Measurements from ENCODE around the gene EPHA6.
"Not testable (repeated sequence)": the region's sequence is repeated elsewhere in the genome, so short reads cannot be mapped to it uniquely, and the experiment has no call there.

EPHA6 gene

DNA sequence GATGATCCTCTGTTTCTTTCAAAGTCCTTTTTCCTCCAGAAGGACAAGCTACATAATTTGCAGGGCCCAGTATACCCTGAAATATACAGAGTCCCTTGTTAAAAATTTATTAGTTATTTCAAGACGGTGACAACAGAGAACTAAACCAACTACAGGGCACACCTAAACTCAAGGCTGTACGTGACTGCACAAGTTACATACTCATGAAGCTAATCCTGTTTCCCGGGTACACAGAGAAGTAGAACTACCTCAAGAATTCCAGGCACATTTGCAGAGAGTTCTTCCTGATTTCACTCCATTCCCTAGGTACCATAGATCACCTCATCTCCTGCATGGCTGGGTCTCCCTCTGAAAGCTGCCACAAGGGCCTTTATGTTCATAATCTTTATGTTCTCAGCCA lies 670.8 kb downstream of the EPHA6 start:
- no peak for DNase-seq

DNA sequence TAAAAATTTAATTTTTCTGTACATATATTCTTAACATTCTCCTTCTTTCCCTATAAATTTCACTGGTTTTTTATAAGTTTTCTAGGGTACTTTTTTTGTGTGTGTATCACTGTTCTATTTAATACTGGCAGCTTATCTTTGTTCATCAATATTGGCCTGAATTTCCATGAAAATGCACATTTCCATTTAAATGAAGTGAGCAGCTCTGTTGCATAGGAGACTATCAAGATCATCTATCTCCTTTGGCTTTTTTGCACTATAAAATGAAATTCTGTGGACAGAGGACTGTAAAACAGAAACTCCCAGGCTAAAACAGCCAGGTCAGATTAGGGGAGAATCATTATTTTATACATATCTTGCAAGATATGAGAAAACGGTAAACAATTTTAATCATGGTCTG lies 673.2 kb downstream of the EPHA6 start:
- no peak for DNase-seq

GRCh38 chr3:97488741-97489140 lies 674.3 kb downstream of the EPHA6 start:
- DNase-seq: no peak

DNA sequence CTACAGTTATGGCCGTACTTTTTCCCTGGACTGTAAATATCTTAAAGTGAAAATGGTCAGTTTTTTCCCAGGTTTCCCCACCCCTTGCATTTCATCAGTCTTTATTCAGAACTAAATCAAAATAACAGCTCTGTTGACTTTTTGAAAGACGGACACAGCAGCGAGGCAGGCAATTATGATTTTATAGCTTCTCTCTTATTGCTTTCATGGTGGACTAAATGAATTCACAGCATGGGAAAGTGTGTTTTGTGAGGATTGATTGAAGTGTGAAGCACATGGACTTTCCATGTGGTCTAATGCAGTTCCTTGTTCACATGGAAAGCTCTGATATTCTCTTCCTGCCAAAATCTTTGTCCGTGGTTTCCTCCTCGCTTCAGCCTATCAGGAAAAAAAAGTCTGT lies 681.5 kb downstream of the EPHA6 start:
- DNase-seq: no peak

DNA sequence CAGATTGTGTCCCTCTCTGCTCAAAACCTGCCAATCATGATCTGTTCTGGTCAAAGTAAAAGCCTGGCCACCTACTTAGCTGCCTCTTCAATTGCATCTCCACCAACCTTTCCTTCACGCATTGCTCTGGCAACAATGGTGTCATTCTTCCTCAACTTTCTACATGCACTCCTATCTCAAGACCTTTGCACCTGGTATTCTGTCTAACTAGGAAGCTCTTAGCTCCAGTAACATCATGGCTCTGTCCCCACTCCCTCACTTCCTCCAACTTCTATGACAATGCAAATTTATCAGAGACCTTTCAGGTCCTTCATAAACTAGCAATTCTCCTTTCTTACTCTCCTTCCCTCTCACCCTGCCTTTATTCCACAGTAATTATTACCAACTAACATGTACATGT lies 682.7 kb downstream of the EPHA6 start:
- DNase-seq: no peak

- DNase-seq: no peak
These were observed 690.1 kb downstream of the EPHA6 start for GRCh38 chr3:97504463-97504862.

GRCh38 chr3:97510795-97511194 lies 696.4 kb downstream of the EPHA6 start:
- DNase-seq: no peak

GRCh38 chr3:97515076-97515475 lies 700.7 kb downstream of the EPHA6 start:
- no peak for DNase-seq

- DNase-seq: no peak
These were observed 716.3 kb downstream of the EPHA6 start for GRCh38 chr3:97530691-97531090.

- DNase-seq: not testable (repeated sequence)
These were observed 733.2 kb downstream of the EPHA6 start for GRCh38 chr3:97547573-97547972.

DNA sequence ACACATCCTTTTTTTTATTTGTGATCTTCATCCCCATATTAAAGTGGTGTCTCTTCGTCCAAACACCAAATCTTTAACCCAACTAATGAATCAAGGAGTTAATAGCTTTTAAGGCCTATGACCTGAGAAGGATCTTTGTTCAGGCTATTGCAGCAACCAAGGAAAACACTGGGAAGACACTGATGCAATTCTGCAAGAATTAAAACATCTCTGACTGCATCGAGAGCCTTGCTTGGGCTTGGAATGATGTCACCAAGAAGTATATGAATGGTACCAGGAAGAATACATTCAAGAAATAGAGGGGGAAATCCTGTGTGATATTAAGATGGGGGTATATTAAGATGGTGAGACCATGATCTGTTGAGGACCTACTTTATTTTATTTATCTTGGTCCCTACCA lies 736.0 kb downstream of the EPHA6 start:
- no peak for DNase-seq

GRCh38 chr3:97552186-97552585 lies 737.8 kb downstream of the EPHA6 start:
- DNase-seq: no peak

GRCh38 chr3:97575742-97576141 lies 761.3 kb downstream of the EPHA6 start:
- no peak for DNase-seq

DNA sequence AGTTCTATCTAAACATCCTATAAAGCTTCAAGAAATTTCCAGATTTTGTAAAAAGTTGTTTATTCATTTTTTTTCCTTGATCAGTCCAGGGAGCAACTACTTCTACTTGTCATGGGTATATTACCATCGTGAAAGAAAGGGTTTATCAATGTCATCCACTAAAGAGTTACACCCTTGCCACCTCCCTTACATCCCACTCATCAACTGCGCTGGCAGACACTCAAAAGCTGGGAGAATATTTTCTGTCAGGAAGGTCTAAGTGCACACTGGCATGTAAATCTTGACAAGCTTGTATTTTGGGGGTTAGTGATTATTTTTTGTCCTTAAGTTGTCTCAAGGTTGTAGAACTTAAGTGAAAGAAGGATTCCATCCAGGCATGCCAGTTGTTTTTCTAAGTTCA lies 761.8 kb downstream of the EPHA6 start:
- DNase-seq: no peak

- no peak for DNase-seq
These were observed 765.0 kb downstream of the EPHA6 start for GRCh38 chr3:97579365-97579764.

GRCh38 chr3:97610626-97611025 lies 796.2 kb downstream of the EPHA6 start:
- no peak for DNase-seq

DNA sequence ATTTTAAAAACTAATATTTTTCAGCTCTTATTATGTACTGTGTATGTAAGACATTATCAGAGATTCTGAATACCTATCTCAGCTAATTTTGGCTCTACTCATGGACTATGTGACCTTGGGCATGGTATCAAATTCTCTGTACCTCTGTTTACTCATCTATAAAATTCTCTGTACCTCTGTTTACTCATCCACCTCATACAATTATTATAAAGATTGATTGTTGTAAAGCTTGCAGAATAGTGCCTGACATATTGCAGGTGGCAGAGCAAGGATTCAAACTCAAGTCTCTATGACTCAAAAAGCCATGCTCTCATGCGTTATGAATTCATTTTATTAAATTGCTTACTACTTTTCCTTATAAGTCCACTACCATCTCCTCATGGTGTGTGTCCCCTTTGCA lies 798.2 kb downstream of the EPHA6 start:
- no peak for DNase-seq

- no peak for DNase-seq
These were observed 798.7 kb downstream of the EPHA6 start for GRCh38 chr3:97613139-97613538.

- DNase-seq: not testable (repeated sequence)
These were observed 806.1 kb downstream of the EPHA6 start for GRCh38 chr3:97620514-97620913.

DNA sequence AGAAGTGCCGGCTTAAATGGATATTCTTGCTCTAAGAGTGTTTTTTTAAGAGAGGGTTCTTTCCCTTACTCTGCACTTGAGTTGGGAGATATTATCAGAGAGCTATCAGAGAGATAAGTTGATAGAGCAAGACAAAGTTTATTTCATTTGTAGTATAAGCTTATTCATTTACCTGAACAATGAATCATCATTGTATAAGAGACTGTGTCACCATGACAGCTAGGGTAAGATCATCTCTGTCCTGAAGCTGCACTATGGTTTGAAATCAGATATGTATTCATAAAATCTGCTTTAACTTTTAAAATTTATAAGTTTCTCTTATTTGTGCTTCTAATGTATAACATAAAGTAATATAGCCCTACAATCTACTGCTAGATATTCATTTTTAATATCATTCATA lies 822.1 kb downstream of the EPHA6 start:
- no peak for DNase-seq

DNA sequence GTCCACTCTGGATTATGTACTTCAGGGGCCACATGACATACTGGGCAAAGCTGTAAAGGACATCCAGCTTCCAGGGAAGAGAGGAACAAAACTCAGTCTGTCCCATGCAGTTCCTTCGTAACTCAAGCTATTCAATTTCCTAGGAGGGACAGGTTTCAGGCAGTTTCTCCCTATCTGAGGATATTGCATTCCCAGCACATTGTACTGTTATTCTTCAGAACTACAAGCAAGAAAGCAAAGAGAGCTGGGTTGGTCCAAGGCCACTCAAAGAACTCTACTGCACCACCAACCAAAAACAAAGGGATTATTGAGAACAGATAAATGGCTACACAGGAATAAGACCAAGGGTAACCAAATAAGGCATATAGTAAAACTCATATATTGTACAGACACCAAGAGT lies 832.5 kb downstream of the EPHA6 start:
- DNase-seq: no peak

DNA sequence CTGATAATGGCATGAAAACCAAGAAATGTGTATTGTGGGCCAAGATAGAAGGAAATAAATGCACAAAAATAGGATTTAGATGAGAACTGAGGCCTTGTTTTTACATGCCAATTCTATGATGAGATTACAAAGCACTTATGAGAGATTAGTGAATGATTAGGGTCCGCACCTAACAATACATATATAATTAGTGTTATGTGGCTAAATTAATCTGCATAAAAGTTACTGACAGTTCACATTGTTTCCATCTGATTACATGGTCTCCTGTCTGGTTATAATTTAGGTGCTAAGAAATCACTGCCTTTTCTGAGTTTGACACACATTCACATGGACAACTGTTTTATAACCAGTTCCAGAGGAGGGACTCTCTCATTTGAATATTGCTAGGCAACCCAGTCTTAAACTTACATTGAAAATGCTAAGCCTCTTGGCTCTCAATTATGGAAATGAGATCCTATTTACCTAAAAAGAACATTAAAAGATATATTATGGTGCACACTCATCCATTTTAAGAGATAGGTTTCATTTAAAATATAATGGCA lies 833.1 kb downstream of the EPHA6 start:
- DNase-seq: no peak

DNA sequence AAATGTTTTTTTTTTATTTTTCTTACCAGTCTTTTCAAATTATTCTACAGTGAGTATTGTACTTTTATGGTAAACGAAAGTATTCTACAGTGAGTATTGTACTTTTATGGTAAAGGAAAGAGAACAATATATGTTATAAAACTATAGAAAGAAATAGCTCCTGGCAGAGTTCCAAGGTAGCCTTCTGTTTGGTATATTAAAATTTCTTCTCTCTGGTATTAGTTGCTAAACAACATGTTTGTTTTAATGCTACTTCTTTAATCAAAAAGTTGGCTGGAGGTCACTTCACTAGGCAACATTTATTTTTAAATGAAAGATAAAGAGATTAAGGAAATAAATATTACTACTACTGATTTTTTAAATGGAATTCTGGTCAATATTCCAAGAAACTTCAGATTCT lies 841.6 kb downstream of the EPHA6 start:
- DNase-seq: no peak

GRCh38 chr3:97656638-97657037 lies 842.2 kb downstream of the EPHA6 start:
- DNase-seq: no peak

- no peak for DNase-seq
These were observed 844.4 kb downstream of the EPHA6 start for GRCh38 chr3:97658668-97659285.

All from activated CD4-positive, alpha-beta T cell treated with anti-CD3 and anti-CD28 coated beads for 4 hours (primary cell).